Activated T-helper 1 cell treated with anti-CD3 and anti-CD28 coated beads, Interleukin-12 subunit alpha, Interleukin-12 subunit beta, Interleukin-2, Interleukin-4 antibody, amounts not matched to agents 30 ng/mL and 10 ng/mL and 1 ng/mL, durations not matched to agents 14 hours and 24 hours and 36 hours (primary cell): ENCODE results near the gene PAPLN. TPM values are rescaled to one million over a fixed set of nuclear protein-coding genes. Genes with fewer than 3 reads are reported as not detected.
A peak's percentile ranks its signal among the peaks of the same experiment; 100 is the strongest.

ENCODE experiments used
- DNase-seq: peaks from one replicate; pipeline ENCODE4 v3.0.0; 2021; ENCODE audit warnings: low spot score
- H3K27ac Mint-ChIP-seq: one replicate; pipeline ENCODE4 v1.8.0; 2021; ENCODE audit warnings: mild to moderate bottlenecking, mixed read lengths
- H3K27me3 Mint-ChIP-seq: one replicate; pipeline ENCODE4 v1.8.0; 2022; ENCODE audit warnings: mild to moderate bottlenecking, moderate library complexity, mixed read lengths; ENCODE audit not compliant: insufficient read depth
- H3K36me3 Mint-ChIP-seq: one replicate; pipeline ENCODE4 v1.8.0; 2021; ENCODE audit warnings: low read depth, mixed read lengths
- H3K4me1 Mint-ChIP-seq: one replicate; pipeline ENCODE4 v1.8.0; 2021; ENCODE audit warnings: low read depth, mixed read lengths
- H3K4me3 Mint-ChIP-seq: one replicate; pipeline ENCODE4 v1.8.0; 2021; ENCODE audit warnings: mild to moderate bottlenecking, moderate library complexity, mixed read lengths
- H3K9me3 Mint-ChIP-seq: one replicate; pipeline ENCODE4 v1.8.0; 2021; ENCODE audit warnings: mixed read lengths
- intact Hi-C: fragments of 100-400 bp; cut with micrococcal nuclease; formaldehyde crosslinking; loops from one replicate; pipeline ENCODE4 v1.15.1; 2024
- total RNA-seq: library from RNA; stranded (reverse); gene quantifications from 2 replicates; pipeline ENCODE4 v1.2.3, GENCODE V29; 2022

PAPLN gene
- total RNA-seq, 1 donor from 2014 or later: 0.96 TPM

GRCh38 chr14:73234586-73235394, 2.5 kb upstream of the PAPLN start:
- peaks cover 15% of the 10 kb centered on the region for H3K4me1 Mint-ChIP-seq
- no peak overlapping the region for H3K4me3 Mint-ChIP-seq
- no peak overlapping the region for H3K27ac Mint-ChIP-seq
- DNase-seq: no peak
- intact Hi-C loops: no loop called here
- peaks cover 2% of the 10 kb centered on the region for H3K36me3 Mint-ChIP-seq
- H3K9me3 Mint-ChIP-seq: no peaks in the 10 kb centered on the region
- H3K27me3 Mint-ChIP-seq: peaks cover 55% of the 10 kb centered on the region

DNA sequence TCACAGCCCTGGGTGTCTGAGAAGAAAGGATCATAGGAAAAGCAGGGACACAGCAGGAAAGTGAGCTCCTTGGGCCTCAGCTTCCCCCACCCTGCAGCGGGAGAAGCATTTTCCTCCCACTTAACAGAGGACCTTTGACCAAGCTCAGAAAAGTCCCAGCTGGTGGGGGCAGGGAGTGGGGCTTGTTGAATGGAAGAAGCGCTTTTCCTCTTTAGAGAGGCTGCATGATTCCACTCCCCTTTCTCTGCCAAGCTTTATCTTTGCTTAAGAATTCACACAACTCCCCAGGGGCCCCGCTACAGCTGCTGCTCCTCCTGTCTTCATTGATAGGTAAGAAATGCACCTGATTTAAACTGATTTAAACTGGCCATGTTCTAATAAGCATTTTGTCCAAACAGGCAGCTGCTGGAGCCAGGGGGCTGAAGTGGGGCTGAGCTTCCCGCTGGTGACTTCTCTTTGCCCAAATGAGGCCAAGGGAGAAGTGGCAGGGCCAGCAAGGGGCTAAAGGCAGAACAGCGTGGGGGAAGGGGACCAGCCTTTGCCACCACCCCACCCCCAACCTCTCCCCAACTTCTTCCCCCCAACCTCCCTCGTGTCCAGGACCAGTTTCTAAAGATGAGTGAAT, 1.7 kb upstream of the PAPLN start:
- no peak for DNase-seq
- Mint-ChIP-seq H3K9me3 (no peaks in the 10 kb centered on the region), H3K4me1 (peaks cover 15% of the 10 kb centered on the region), H3K36me3 (peaks cover 2% of the 10 kb centered on the region), H3K4me3 (no peak overlapping the region), H3K27ac (no peak overlapping the region), H3K27me3 (peaks cover 62% of the 10 kb centered on the region)
- intact Hi-C loops: no loop called here

DNA sequence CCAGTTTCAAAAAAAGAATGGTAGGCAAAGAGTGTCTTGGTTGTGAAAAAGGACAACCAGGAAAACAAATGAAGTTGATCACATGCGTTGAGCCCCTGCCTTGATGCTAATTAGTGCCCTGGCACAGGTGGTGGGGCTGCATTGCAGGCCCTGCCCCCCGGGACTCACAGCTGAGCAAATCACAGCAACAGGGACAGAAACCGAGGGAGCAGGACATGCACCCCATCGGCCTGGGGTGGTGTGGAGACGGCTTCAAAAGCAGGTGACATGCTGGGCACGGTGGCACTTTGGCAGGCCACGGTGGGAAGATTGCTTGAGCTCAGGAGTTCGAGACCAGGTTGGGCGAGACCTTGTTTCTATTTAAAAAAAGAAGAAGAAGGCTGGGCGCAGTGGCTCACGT, 1.1 kb upstream of the PAPLN start:
- Mint-ChIP-seq H3K4me3 (no peak overlapping the region), H3K36me3 (peaks cover 2% of the 10 kb centered on the region), H3K4me1 (peaks cover 15% of the 10 kb centered on the region), H3K9me3 (no peaks in the 10 kb centered on the region), H3K27ac (no peak overlapping the region), H3K27me3 (peaks cover 67% of the 10 kb centered on the region)
- DNase-seq: no peak
- intact Hi-C loops: no loop called here

- intact Hi-C loops: no loop called here
Measured at GRCh38 chr14:73236752-73237218, 521 bp upstream of the PAPLN start.

GRCh38 chr14:73237786-73238423, 599 bp downstream of the PAPLN start:
- H3K4me1 Mint-ChIP-seq: peaks cover 21% of the 10 kb centered on the region
- H3K4me3 Mint-ChIP-seq: no peak overlapping the region
- DNase-seq: no peak
- H3K9me3 Mint-ChIP-seq: no peaks in the 10 kb centered on the region
- peaks cover 2% of the 10 kb centered on the region for H3K36me3 Mint-ChIP-seq
- intact Hi-C loops: no loop called here
- H3K27ac Mint-ChIP-seq: no peak overlapping the region
- H3K27me3 Mint-ChIP-seq: peaks cover 77% of the 10 kb centered on the region

More at GRCh38 chr14:73236752-73237218, 521 bp upstream of the PAPLN start:
- DNase-seq: no peak
- Mint-ChIP-seq H3K36me3 (peaks cover 2% of the 10 kb centered on the region), H3K27ac (no peak overlapping the region), H3K4me1 (peaks cover 15% of the 10 kb centered on the region), H3K4me3 (peak overlapping the region; percentile 68), H3K27me3 (peaks cover 72% of the 10 kb centered on the region), H3K9me3 (no peaks in the 10 kb centered on the region)

- Mint-ChIP-seq H3K9me3 (no peaks in the 10 kb centered on the region), H3K4me1 (peaks cover 26% of the 10 kb centered on the region), H3K27ac (no peak overlapping the region), H3K4me3 (peak overlapping the region; percentile 19), H3K27me3 (peaks cover 78% of the 10 kb centered on the region), H3K36me3 (peaks cover 2% of the 10 kb centered on the region)
- intact Hi-C loops: no loop called here
- no peak for DNase-seq
Measured at GRCh38 chr14:73238424-73238852, 1.1 kb downstream of the PAPLN start.

DNA sequence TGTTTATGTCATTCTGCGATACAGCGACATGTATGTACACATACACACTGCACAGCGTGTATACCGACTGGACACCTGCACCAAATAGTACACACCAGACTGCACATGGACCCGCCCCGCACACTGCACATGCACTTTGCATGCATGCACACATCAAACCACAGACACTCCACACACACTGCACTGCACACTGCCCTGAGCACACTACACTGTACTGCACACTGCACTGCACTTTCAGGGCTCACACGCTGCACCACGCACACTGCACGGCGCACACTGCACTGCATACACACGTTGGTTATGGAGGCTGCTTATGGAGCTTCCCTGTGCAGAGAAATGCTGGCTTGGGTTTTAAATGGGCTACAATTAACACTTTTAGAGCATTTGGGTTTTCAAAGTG, 1.6 kb downstream of the PAPLN start:
- no peak for DNase-seq
- no peak overlapping the region for H3K4me3 Mint-ChIP-seq
- intact Hi-C loops: no loop called here
- H3K27ac Mint-ChIP-seq: no peak overlapping the region
- H3K9me3 Mint-ChIP-seq: no peaks in the 10 kb centered on the region
- peaks cover 31% of the 10 kb centered on the region for H3K4me1 Mint-ChIP-seq
- H3K27me3 Mint-ChIP-seq: peaks cover 79% of the 10 kb centered on the region
- H3K36me3 Mint-ChIP-seq: peaks cover 2% of the 10 kb centered on the region

DNA sequence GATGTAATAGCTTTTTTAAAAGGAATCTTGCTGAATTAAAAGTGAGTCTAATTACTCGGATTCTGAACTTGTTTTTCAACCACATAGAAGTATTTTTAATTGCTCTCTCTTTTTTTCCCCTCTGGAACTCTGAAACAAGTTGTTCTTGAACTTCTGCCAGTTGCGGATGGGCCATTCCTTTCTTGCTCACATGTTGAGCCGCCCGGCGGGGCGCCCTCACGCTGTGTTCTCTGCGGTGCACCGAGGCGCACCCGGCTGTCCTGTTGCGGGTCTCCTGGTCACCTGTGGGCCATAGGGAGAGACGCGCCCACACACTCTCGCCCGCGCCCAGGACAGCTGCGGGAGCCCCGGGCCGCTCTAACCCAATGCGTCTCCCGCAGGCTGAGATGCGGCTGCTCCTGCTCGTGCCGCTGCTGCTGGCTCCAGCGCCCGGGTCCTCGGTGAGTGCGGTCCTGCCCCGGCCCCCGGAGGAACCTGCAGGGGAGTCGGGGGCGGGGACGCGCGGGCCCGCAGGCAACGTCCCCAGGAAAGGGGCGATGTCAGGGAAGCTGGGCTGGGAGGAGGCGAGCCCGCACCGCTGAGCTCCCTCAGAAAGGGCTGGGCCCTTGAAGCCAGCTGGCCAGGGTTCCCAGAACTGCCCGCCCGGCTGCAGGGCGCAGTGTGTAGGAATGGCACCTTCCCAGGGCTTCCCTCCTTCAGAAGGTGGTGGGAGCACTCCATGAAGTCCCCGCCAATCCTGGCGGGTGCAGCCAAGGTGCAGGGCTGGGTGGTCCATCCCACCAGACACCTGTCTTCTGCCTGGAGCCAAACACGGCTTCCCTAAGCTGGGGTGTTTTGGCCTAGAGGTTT, 2.3 kb downstream of the PAPLN start:
- peaks cover 2% of the 10 kb centered on the region for H3K36me3 Mint-ChIP-seq
- H3K27me3 Mint-ChIP-seq: peaks cover 77% of the 10 kb centered on the region
- no peak overlapping the region for H3K4me3 Mint-ChIP-seq
- H3K27ac Mint-ChIP-seq: peak overlapping the region; percentile 34
- H3K4me1 Mint-ChIP-seq: peaks cover 31% of the 10 kb centered on the region
- no peak for DNase-seq
- no peaks in the 10 kb centered on the region for H3K9me3 Mint-ChIP-seq
- intact Hi-C loops: loop anchor here (5.0 kb wide), 1 partner anchor 228 kb away; no protein-coding TSS in a partner anchor

DNA sequence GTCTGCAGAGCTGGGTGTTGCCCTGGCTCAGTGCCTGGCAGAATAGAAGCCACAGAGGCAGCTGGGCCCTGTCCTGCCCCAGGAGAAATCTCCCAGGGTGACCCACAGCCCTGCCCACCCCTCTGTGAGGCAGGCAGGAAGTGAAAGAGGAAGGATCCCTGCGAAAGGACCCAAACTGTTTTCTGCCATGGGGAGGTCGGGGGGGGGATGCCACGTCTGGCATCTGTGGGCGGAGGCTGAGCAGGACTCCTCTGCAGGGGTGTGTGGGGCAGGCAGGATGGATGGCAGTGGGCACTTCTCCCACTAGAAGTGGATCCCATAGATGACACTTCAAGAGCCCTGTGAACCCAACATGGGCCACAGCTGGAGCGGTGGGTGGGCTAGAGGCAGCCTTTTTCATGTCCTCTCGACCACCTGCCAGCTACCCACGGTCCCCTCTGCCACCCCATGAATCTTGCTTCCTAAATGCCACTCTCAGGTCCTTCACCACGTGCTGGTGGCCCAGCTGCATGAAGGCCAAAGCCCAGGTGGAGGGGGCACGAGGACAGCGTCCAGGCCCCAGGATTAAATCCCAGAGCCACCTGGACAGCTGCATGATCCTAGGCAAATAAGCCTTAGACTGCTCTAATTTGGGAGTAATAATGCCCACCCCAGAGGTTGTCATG, 3.6 kb downstream of the PAPLN start:
- Mint-ChIP-seq H3K27ac (no peak overlapping the region), H3K4me3 (no peak overlapping the region), H3K36me3 (peaks cover 2% of the 10 kb centered on the region), H3K9me3 (no peaks in the 10 kb centered on the region), H3K4me1 (peaks cover 31% of the 10 kb centered on the region), H3K27me3 (peaks cover 65% of the 10 kb centered on the region)
- intact Hi-C loops: loop anchor here (5.0 kb wide), 1 partner anchor 226 kb away; no protein-coding TSS in a partner anchor
- DNase-seq: no peak

DNA sequence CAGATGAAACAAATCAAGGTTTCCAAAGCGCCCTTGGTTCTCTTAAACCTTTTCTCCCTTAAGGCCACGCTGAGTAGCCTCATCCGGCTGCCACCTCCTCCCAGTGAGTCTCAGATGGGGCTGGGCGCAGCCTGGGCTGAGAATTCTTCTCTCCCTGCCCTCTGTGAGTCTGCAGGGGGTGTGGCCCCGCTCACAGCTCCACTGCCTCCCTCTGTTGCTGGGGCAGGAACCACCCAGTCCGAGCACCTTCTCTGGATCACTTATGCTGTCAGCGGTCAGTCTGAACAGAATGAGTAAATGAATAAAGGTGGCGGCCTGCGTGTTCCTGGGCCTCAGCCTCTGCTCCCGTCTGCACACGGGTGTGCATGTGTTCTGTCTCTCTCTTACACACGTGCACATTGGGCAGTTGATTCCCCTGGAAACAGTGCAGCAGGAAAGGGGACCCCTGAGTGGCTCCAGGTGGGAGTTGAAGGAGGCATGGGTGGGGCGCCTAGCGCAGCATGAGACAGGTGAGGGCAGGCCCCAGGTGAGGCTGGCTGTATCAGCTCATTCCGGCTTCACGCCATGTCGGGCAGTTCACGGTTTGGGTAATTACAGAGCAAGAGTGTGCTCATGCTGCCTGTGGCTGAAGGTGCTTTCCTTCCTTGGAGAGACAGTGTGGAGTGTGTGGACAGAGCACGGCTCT, 4.3 kb downstream of the PAPLN start:
- no peak for DNase-seq
- Mint-ChIP-seq H3K36me3 (peaks cover 2% of the 10 kb centered on the region), H3K4me3 (no peak overlapping the region), H3K4me1 (peaks cover 34% of the 10 kb centered on the region), H3K9me3 (no peaks in the 10 kb centered on the region), H3K27ac (no peak overlapping the region), H3K27me3 (peaks cover 58% of the 10 kb centered on the region)
- intact Hi-C loops: loop anchor here (5.0 kb wide), 1 partner anchor 226 kb away; no protein-coding TSS in a partner anchor

DNA sequence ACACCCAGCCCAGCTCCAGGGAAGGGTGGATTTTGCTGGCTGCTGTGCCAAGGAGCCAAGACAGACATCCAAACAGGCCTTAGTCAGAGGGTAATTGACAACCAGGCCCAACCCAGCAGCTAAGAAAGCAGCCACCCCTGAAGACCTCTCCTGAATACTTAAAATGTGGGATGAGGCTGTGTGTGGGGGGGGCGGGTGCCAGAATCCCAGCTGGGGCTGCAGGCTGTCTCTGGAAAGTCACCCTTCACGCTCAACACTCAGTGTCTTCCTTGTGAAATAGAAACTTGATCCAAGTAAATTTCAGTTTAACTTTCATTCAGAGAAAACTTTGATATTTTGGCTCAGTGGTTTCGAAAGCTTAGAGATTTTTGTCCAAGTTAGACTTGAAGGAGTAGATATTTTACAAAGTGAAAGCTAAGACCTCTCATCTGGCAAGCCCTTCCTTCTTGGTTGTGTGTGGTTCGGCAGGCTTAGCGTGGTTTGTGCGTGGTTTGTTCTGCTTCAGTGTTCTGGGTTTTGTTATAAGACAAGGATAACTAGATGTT, 5.1 kb downstream of the PAPLN start:
- Mint-ChIP-seq H3K4me3 (no peak overlapping the region), H3K27me3 (peaks cover 54% of the 10 kb centered on the region)
- intact Hi-C loops: loop anchor here (5.0 kb wide), 1 partner anchor 225 kb away; no protein-coding TSS in a partner anchor

More for the DNA sequence above, 5.1 kb downstream of the PAPLN start:
- Mint-ChIP-seq H3K4me1 (peaks cover 35% of the 10 kb centered on the region), H3K9me3 (no peaks in the 10 kb centered on the region), H3K36me3 (no peaks in the 10 kb centered on the region), H3K27ac (no peak overlapping the region)
- DNase-seq: no peak
